ENCODE data around the gene CCNF.

- TF ChIP-seq, protein P1, sequence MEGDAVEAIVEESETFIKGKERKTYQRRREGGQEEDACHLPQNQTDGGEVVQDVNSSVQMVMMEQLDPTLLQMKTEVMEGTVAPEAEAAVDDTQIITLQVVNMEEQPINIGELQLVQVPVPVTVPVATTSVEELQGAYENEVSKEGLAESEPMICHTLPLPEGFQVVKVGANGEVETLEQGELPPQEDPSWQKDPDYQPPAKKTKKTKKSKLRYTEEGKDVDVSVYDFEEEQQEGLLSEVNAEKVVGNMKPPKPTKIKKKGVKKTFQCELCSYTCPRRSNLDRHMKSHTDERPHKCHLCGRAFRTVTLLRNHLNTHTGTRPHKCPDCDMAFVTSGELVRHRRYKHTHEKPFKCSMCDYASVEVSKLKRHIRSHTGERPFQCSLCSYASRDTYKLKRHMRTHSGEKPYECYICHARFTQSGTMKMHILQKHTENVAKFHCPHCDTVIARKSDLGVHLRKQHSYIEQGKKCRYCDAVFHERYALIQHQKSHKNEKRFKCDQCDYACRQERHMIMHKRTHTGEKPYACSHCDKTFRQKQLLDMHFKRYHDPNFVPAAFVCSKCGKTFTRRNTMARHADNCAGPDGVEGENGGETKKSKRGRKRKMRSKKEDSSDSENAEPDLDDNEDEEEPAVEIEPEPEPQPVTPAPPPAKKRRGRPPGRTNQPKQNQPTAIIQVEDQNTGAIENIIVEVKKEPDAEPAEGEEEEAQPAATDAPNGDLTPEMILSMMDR (conservative IDR thresholded peaks at IDR 0.05; ENCODE audit: low read depth, low read length), result no peak
- TF ChIP-seq NFE2L2 (IDR thresholded peaks at IDR 0.05; ENCODE audit: low read depth, low read length), result no peak
- no peak for TF ChIP-seq RFX5 (IDR thresholded peaks at IDR 0.05; ENCODE audit: low read depth, low read length)
- no peak for TF ChIP-seq ELK1 (IDR thresholded peaks at IDR 0.05; ENCODE audit: borderline replicate concordance, low read depth, low read length)
- no peak for TF ChIP-seq POLR2A (IDR thresholded peaks at IDR 0.05; ENCODE audit: low read depth, low read length)
Observed at GRCh38 chr16:2398520-2398919, 30.7 kb upstream of the CCNF start.

Data from IMR-90 (cell line).